ENCODE data around the gene RPL37. TPM values are rescaled to one million over a fixed set of nuclear protein-coding genes. Genes with fewer than 3 reads are reported as not detected.
"Not testable (repeated sequence)": the region's sequence is repeated elsewhere in the genome, so short reads cannot be mapped to it uniquely, and the experiment has no call there.

The RPL37 gene
- total RNA-seq, 1 donor from 2014 or later = 619 TPM

DNA sequence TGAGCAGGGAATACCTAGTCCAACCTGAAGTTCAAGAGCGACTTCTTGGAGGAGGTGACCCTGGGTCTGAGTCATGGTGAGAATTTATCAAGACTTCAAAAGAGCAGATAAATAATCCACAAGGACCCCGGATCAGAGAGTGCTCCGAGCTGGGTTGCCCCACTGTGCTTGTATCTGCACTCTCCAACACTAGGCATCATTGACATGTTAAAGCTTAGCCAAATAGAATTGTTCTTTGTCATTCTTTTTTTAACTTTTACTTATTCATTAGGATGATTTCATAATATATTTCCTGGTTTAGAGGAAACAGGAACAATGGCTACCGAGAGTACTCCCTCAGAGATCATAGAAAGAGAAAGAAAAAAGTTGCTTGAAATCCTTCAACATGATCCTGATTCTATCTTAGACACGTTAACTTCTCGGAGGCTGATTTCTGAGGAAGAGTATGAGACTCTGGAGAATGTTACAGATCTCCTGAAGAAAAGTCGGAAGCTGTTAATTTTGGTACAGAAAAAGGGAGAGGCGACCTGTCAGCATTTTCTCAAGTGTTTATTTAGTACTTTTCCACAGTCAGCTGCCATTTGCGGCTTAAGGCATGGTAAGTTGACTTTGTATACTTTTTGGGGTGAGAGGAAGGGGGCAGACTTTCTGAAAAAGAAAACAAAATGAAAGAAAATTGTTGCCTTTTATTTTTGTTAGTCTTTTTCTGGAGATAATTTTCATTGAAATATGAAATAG lies 6.2 kb upstream of the RPL37 start, which contains the start of gene CARD6:
Gene CARD6 (plus strand): TSS at position 300 of the 738 bp plus-strand sequence. CDS start 16 bp downstream, at position 316.
- intact Hi-C loops (cut with micrococcal nuclease) = no loop called here
- DNase-seq = no peak
- ATAC-seq = peak; percentile 59

DNA sequence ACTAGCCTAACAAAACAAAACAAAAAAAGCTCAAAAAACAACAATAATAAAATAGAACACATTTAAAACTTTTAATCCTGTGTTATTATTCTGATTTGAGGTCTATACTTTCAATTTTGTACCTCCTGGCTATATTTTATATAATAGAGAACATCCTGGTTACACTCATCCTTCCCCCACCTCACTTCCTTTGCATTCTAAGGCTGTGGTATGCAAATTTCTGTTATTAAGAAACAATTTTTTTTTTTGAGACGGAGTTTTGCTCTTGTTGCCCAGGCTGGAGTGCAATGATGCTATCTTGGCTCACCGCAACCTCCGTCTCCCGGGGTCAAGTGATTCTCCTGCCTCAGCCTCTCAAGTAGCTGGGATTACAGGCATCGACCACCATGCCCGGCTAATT lies 3.1 kb upstream of the RPL37 start:
- DNase-seq (no peak), ATAC-seq (no peak)
- intact Hi-C loops (cut with micrococcal nuclease) = no loop called here

DNA sequence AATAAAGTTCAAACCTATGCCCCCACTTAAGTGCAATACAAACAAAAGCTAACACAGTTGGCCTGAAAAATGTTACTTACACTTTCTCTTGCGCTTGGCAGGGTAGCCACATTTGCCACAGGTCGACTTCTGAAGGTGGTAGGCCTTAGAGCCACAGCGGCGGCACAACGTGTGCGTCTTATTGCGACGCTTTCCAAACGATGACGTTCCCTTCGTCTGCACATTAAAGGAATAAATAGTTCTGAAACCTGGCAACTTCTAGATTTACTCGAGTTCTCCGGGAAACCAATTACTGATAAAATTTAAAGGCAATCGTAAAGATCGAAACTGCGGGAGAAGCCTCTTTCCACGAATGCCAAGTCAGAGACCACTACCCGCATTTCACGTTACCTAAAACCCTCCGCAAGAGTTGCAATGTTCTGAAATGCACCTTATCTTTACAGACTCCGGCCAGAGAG lies 602 bp downstream of the RPL37 start:
- intact Hi-C loops (cut with micrococcal nuclease) = no loop called here
- DNase-seq (no peak), ATAC-seq (no peak)

DNA sequence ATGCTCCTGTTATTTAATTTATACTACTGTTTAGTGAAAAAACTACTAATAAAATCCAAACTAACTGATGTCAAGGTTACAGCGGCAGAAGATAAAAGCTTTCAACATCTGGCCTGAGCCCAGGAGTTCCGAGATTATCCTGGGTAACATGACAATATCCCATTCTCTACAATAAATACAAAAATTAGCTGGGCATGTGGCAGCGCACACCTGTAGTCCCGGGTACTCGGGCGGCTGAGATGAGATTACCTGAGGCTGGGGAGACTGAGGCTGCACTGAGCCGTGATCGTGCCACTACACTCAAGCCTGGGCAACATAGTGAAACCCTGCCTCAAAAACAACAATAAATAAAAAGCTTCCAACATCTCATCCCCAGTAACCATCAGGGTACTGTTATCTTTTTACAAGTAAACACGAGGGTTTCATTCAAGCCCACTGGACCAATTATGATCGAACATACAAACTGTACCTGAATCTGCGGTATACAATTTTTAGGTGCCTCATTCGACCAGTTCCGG lies 1.3 kb downstream of the RPL37 start:
- intact Hi-C loops (cut with micrococcal nuclease) = no loop called here
- ATAC-seq = no peak

DNA sequence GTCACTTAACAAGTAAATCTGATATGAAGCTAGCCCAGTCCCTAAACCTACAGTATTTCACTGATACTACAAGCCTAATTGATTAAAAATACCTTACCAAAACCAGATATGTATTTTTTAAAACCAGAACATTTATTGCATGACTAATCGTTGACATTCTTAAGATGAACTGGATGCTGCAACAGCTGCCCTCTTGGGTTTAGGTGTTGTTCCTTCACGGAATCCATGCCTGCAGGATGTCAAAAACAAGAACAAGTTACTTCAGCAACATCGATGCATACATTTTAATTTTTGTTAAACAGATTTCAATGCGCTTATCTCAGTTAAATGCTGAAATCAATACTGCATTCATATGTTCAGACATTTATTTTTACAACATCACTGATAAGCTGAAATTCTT lies 2.7 kb downstream of the RPL37 start:
- DNase-seq (no peak), ATAC-seq (no peak)
- intact Hi-C loops (cut with micrococcal nuclease) = no loop called here

More for the DNA sequence above, 1.3 kb downstream of the RPL37 start:
- DNase-seq = no peak

DNA sequence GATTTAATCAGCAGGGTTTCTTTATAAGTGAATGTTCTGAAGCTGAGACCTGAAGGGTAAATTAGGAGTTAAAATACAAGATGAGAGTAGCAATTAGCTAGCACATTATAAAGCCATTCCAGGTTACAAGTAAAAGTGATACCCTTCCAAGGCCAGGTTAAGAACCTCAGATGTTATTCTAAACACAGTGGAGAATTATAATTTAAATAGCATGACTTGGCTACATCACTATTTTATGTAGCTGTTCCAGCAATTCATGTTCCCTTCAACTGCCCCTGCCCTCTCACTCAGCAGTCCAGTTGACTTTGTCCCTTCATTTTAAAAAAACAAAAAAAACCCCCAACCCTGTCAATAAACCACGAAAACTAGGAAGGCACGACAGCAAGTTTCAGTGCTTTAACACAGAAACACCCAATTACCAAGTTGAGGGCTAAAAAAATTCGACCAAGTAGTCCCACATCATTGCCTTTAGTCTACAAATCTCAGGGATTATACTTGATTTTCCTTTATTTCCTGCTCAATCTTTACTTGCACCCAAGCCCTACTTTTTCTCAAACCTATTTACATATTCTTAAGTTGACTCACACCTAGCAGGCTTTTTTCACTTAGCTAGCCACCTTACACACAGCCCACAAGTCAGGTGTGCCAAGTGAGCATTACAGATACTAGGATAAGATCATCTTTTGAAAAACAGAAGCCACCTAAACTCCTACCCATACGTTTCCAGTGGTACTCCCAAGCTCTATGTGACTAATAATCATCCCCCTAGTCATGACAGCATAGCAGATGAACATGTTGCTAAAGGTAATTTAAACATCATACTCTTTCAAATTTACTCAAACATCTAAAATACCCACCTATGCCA lies 3.4 kb downstream of the RPL37 start:
- no peak for ATAC-seq
- intact Hi-C loops (cut with micrococcal nuclease) = no loop called here

DNA sequence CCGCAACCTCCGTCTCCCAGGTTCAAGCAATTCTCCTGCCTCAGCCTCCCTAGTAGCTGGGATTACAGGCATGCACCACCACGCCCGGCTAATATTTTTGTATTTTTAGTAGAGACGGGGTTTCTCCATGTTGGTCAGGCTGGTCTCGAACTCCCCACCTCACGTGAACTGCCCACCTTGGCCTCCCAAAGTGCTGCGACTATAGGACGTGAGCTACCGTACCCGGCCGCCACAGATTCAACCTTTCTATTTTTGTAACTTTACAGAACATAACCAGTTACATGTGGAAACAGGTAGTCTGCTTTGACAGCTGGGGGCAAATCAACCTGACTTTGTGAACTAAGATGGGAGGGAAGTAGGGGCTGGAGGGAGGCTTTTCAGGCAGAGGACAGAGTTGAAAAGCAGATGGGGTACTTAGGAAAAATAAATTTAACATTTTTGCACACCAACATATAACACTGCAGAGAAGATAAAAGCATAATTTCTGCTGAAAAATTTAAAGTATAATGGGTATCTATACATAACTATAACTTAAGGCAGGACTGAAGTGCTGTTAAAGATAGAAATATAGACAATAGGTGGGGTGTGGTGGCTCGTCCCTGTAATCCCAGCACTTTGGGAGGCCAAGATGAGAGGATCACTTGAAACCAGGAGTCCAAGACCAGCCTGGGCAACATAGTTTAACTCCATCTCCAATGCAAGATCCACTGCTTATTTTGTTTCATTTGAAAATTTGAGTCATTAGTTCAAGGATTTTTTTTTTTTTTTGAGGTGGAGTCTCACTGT lies 5.1 kb downstream of the RPL37 start:
- no peak for DNase-seq
- intact Hi-C loops (cut with micrococcal nuclease) = no loop called here
- ATAC-seq = no peak

More for the DNA sequence above, 3.4 kb downstream of the RPL37 start:
- no peak for DNase-seq

DNA sequence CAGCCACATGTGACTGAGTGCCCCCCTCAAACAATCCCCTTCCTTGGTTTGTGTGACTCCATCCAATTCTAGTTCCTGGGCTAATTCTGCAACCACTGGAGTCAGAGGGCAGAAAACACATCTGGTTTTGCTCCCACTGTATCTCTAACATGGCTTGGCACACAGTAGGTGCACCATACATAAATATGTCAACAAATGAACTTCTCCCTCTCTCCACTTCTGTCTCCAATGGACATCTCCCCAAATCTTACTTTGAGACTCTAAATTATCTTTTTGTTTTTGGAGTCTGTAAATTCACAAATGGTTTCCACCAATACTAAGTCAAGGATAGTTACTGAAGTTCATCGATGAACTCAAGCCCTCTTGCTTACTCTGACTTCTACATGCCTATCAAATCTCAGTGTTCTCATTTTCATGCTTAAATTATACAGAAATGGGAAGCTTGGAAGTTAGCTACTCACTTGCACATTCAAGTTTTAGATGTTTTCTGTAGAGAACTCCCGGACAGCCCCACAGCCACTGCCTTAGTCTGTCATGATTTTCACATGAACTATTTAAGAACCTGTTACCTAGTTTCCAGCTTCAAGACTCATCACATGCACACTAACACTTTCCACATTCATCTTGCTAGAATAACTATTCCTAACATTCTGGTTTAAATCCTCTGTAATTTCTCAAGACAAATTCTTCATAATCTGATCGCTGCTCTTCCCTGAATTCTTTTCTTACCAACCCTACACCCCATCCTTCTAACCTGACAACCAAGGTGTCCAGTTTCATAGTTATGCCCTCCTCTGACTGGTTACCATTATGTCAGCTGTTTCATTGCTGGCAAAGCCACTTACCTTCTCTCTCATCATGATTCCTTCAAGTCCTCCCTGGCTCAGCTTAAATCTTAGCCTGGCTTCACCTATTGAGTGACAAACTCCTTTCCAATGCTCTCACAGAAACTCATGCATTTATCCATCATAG lies 6.0 kb downstream of the RPL37 start:
- ATAC-seq (no peak), DNase-seq (no peak)
- intact Hi-C loops (cut with micrococcal nuclease) = no loop called here

DNA sequence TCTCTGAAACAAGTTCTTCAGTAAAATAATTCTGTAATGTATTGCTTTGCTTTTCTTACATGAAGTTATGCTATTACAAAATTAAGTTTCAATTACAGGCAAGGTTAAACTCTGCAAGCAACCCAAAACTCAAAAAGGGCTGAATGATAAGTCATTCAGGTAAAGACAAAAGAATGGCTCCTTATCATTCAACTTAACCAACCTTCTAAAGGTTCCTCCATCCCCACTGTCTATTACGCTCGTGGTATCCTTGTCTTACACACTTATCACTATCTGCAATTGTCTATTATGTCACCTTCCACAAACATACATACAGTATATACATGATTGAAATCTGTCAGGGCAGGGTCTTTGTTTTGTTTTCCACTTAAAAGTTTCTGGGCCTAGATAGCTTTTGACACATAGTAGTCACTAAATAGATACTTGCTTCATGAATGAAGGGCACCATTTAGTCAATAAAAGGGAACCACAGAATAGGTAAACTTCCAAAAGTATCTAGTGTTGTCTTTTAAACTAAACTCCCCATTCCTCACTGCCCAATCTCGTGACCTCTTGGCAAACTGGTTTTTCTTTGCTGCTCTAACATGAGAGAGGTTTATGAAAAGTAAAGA lies 6.9 kb downstream of the RPL37 start:
- DNase-seq = no peak
- intact Hi-C loops (cut with micrococcal nuclease) = no loop called here
- ATAC-seq = no peak

DNA sequence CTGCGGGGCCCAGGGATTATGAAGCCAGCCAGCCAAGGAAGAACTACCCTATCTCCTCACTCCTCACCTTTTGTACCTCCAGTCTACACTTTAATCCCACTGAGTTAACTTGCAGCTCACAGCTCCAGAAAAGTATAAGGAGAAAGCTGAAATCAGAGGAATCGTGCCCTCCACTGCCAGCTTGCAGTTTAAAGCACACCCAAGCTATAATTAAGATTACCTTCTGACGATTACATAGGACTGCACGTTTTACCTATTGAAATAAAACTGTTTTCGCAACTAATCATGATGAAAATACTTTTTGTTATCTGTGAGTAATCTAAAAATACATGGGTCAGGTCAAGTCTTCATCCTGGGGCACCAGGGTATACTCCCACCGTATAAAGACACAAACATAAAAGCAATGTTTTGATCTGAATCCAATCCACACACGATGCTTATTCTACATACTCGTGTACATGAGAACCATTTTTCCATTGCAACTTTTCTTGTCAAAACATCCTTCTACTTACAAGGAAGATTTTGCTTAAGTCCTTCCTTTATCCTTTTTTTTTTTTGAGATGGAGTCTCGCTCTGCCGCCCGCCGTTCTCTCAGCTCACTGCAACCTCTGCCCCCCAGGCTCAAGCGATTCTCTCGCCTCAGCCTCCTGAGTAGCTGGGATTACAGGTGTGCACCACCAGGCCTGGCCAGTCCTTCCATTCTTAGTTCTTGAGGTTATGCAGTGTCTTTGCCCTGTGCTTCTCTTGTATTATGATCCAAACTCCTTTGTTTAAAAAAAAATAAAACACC lies 7.6 kb downstream of the RPL37 start:
- intact Hi-C loops (cut with micrococcal nuclease) = no loop called here
- DNase-seq (no peak), ATAC-seq (no peak)

DNA sequence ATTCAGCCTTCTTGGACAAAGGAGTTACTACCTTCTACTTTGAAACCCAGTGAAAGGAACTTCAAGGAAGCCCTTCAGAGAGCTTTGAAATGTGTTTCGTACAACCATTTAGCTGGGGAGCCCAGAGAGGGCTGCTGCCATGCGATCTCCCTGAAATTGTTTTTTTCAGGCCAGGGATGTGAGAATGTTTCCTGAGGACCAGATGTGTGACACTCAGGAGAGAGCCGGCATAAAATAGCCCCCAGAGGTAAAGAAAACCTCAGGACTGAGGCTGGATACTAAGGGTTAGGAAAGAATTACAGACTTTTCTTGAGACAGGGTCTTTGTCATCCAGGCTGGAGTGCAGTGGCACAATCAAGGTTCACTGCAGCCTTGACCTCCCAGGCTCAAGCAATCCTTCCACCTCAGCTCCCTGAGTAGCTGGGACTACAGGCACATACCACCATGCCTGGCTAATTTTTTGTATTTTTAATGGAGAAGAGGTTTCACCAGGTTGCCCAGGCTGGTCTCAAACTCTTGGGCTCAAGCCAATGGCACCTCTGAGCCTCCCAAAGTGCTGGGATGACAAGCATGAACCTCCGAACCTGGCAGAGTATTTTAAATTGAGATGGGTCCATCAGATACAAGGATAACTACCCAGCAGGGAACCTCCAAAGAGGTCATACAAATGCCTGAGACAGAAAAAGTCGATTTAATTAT lies 8.4 kb downstream of the RPL37 start:
- intact Hi-C loops (cut with micrococcal nuclease) = no loop called here
- no peak for ATAC-seq
- DNase-seq = no peak

DNA sequence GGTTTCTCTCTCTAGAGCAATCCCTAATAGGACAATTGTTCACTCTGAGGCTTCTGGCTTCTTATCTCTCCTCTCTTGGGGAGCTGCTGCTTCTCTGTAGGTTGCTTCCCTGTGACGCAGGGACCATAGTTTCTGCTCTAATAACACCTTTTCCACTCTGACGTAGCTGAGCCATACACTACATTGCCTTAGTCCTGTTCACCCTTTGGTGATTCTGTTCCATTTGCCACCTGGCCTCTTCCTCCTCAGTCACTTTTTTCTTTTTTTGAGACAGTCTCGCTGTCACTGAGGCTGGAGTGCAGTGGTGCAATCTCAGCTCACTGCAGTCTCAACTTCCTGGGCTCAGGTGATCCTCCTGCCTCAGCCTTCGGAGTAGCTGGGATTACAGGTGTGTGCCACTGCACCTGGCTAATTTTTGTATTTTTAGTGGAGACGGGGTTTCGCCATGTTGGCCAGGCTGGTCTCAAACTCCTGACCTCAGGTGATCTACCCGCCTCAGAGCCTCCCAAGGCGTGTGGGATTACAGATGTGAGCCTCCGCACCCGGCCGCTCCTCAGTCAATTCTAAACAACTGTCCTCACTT lies 9.5 kb downstream of the RPL37 start:
- ATAC-seq; intact Hi-C loops (cut with micrococcal nuclease); DNase-seq: not testable (repeated sequence)

DNA sequence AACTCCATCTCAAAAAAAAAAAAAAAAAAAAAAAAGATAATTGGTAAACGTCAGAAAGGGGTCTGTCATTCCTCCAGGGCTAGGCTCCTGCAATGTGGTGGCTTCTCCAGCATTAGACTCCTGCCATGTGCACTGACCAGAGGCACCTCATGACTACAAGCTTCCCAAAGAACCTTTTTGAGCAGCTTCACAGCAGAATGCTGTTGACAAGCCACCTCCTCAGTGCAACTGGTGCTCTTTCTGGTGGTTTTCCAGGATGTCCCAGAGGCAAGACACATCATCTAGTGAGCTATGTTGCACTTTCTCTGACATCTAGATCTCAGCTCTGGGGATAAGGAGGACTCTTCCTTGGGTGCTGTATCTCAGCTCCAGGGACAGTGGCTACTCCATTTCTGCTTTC lies 11.6 kb downstream of the RPL37 start:
- intact Hi-C loops (cut with micrococcal nuclease) = no loop called here
- DNase-seq (no peak), ATAC-seq (no peak)

DNA sequence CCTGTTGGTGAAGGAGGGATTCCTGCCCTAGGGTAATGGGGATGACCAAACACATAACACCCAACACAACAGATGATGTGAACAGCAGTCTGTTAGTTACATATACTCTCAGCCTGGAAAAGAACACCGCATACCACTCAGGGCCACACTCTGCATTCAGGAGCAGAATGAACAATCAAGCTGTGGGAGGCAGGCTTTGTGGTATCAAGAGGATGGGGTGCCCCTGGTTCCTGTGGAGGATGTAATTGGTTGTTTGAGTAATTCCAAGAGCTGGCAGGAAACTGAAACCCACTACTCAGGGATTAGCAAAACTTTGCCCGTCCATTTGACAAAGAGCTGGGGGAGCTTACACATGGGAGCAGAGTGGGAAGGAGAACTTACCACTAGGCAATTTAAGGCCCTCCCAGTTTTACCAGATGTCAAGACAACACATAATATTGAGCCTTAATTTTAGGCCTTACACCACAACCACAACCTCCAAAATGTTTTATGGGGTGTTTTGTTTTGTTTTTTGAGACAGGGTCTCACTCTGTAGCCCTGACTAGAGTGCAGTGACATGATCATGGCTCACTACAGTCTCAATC lies 21.2 kb downstream of the RPL37 start:
- ATAC-seq = no peak
- intact Hi-C loops (cut with micrococcal nuclease) = no loop called here
- no peak for DNase-seq

DNA sequence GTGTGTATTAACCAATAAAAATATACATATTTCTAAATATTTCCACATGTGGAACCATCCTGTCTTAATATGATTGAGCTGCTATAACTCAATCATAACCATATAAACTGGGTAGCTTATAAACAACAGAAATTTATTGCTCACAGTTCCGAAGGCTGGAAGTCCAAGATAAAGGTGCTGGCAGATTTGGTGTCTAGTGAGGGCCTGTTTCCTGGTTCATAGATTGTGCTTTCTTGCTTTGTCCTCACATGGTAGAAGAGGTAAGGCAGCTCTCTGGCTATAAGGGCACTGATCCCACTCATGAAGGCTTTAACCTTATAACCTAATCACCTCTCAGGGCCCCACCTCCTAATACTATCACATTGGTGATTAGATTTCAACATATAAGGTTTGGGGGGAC lies 22.9 kb downstream of the RPL37 start:
- no peak for ATAC-seq
- intact Hi-C loops (cut with micrococcal nuclease) = no loop called here
- no peak for DNase-seq

Measured in left ventricle myocardium superior (tissue), 1 donor.